Ascending aorta (tissue), 2 donors: ENCODE results near the gene SULT1A1. TPM values are rescaled to one million over a fixed set of nuclear protein-coding genes. Genes with fewer than 3 reads are reported as not detected.
"Not testable (repeated sequence)": the region's sequence is repeated elsewhere in the genome, so short reads cannot be mapped to it uniquely, and the experiment has no call there.

Source experiments
- DNase-seq, 2 donors: peaks; one replicate each; pipeline ENCODE4 v3.0.0-alpha.2; 2019; ENCODE audit warnings: low spot score in 2 of 2
- H3K27ac ChIP-seq, 2 donors: fragments of 200-600 bp; sonication (generic); one replicate each; pipeline ENCODE4 v1.5.1; 2016 to 2017; ENCODE audit warnings: mild to moderate bottlenecking in 1 of 2
- H3K27me3 ChIP-seq: fragments of 200-600 bp; sonication (generic); one replicate; pipeline ENCODE4 v1.5.1; 2017
- H3K36me3 ChIP-seq, 2 donors: fragments of 200-600 bp; sonication (generic); one replicate each; pipeline ENCODE4 v1.5.1; 2016
- H3K4me1 ChIP-seq, 2 donors: fragments of 200-600 bp; sonication (generic); one replicate each; pipeline ENCODE4 v1.5.1; 2016 to 2017; ENCODE audit warnings: mild to moderate bottlenecking in 1 of 2
- H3K4me3 ChIP-seq, 2 donors: fragments of 200-600 bp; sonication (generic); one replicate each; pipeline ENCODE4 v1.5.1; 2016 to 2017; ENCODE audit warnings: mild to moderate bottlenecking in 1 of 2
- H3K9me3 ChIP-seq, 2 donors: fragments of 200-600 bp; sonication (generic); one replicate each; pipeline ENCODE4 v1.5.1; 2016
- CTCF ChIP-seq, 3 experiments: fragments of 200-600 bp in 2 of 3; fragments of 450-650 bp in 1 of 3; sonication (generic) in 2 of 3; IDR thresholded peaks; one replicate each; pipeline ENCODE4 v1.5.1; 2016 to 2019; ENCODE audit warnings: antibody characterized with exemption in 3 of 3, mild to moderate bottlenecking in 1 of 3, moderate library complexity in 1 of 3
- intact Hi-C: fragments of 100-400 bp; cut with DNase I; formaldehyde crosslinking; loops from one replicate; pipeline ENCODE4 v1.15.1; 2023
- total RNA-seq: library from RNA; depleted of rRNA; stranded (reverse); fragments of >200 nt; gene quantifications from one replicate; pipeline ENCODE4 v1.1.0, GENCODE V29; 2016

Gene SULT1A1
- total RNA-seq, 1 donor from 2014 or later, result 46.2 TPM

GRCh38 chr16:28610595-28611191, 849 bp upstream of the SULT1A1 start:
- Histone ChIP-seq H3K4me1 (no peaks in the 10 kb centered on the region), H3K36me3 (no peaks in the 10 kb centered on the region), H3K27ac (no peak overlapping the region), H3K9me3 (no peaks in the 10 kb centered on the region), H3K27me3 (no peaks in the 10 kb centered on the region), H3K4me3 (no peak overlapping the region)
- no peak for TF ChIP-seq CTCF (IDR thresholded peaks at IDR 0.05)
- intact Hi-C loops, result no loop called here
- no peak for DNase-seq

GRCh38 chr16:28608867-28609596, 812 bp downstream of the SULT1A1 start:
- H3K27me3 ChIP-seq, intact Hi-C loops, H3K9me3 ChIP-seq, H3K27ac ChIP-seq, DNase-seq, H3K36me3 ChIP-seq, H3K4me1 ChIP-seq: not testable (repeated sequence)
- peak overlapping the region; percentile 34 to 44 for H3K4me3 ChIP-seq

- H3K27ac ChIP-seq, H3K4me3 ChIP-seq, H3K9me3 ChIP-seq, intact Hi-C loops, H3K27me3 ChIP-seq, DNase-seq, H3K36me3 ChIP-seq, H3K4me1 ChIP-seq: not testable (repeated sequence)
Observed at GRCh38 chr16:28608496-28608808, 1.4 kb downstream of the SULT1A1 start.

GRCh38 chr16:28607681-28608495, 2.0 kb downstream of the SULT1A1 start:
- DNase-seq, result peak in 1 of 2 donors; percentile 64
- intact Hi-C loops, H3K4me1 ChIP-seq, H3K27ac ChIP-seq, H3K36me3 ChIP-seq, H3K4me3 ChIP-seq, H3K9me3 ChIP-seq, H3K27me3 ChIP-seq: not testable (repeated sequence)

- H3K27ac ChIP-seq, result no peak overlapping the region
- TF ChIP-seq CTCF (IDR thresholded peaks at IDR 0.05), result no peak
- no peaks in the 10 kb centered on the region for H3K36me3 ChIP-seq
- DNase-seq, result peak in 1 of 2 donors; percentile 63
- intact Hi-C loops, result no loop called here
- no peak overlapping the region for H3K4me3 ChIP-seq
- H3K27me3 ChIP-seq, result no peaks in the 10 kb centered on the region
- H3K4me1 ChIP-seq, result no peaks in the 10 kb centered on the region
- H3K9me3 ChIP-seq, result no peaks in the 10 kb centered on the region
Observed at GRCh38 chr16:28607116-28607623, 2.7 kb downstream of the SULT1A1 start.

GRCh38 chr16:28606291-28607115, 3.3 kb downstream of the SULT1A1 start:
- Histone ChIP-seq H3K27ac (no peak overlapping the region), H3K4me1 (no peaks in the 10 kb centered on the region), H3K9me3 (no peaks in the 10 kb centered on the region), H3K36me3 (no peaks in the 10 kb centered on the region), H3K27me3 (no peaks in the 10 kb centered on the region), H3K4me3 (no peak overlapping the region)
- intact Hi-C loops, result no loop called here
- DNase-seq, result peak in 1 of 2 donors; percentile 63
- no peak for TF ChIP-seq CTCF (IDR thresholded peaks at IDR 0.05)
